K562 (cell line): ENCODE results near the gene MS4A1. TPM values are rescaled to one million over a fixed set of nuclear protein-coding genes. Genes with fewer than 3 reads are reported as not detected.

Experiments used
- ATAC-seq: fragments of 200-7000 bp; cut with Tn5 transposase; 3 replicates; pipeline ENCODE4 v1.9.1; 2020; ENCODE audit warnings: moderate library complexity
- BruUV-seq: library from RNA; stranded (reverse); fragments of 400-500 nt; replicated peaks from 2 replicates; lab custom pipeline; 2021; lab: Mats Ljungman, UMichigan
- CTCF ChIA-PET: fragments of 300-600 bp; formaldehyde crosslinking; extraction: SDS; loops from one replicate; lab custom pipeline; 2021; ENCODE audit warnings: low intra/inter-chr PET ratio; lab: Yijun Ruan, JAX
- POLR2A ChIA-PET: fragments of 300-600, 350-650 bp; sonication (Branson Sonifier 250); formaldehyde crosslinking; extraction: SDS; loops from one replicate; lab custom pipeline; 2021; ENCODE audit warnings: antibody characterized with exemption, inconsistent platforms; lab: Yijun Ruan, JAX
- DNase-seq, 4 experiments: peaks; one replicate each; pipeline versions ENCODE4 v3.0.0 to v3.0.0-alpha.2; 2011 to 2018; ENCODE audit warnings: low spot score in 3 of 4, mixed read lengths in 3 of 4; ENCODE audit errors: extremely low read depth in 1 of 4
- FAIRE-seq: peaks from 2 replicates; lab custom pipeline; 2011; peaks lifted over from hg19 to GRCh38; lab: Jason Lieb, UNC
- H2AFZ ChIP-seq: 2 replicates; pipeline ENCODE4 v1.6.0; 2011; ENCODE audit warnings: low read depth, low read length, control low read depth, inconsistent platforms
- H3K27ac ChIP-seq: fragments of 200-600 bp; 3 replicates; pipeline ENCODE4 v1.8.0; 2011; ENCODE audit warnings: low read depth, mild to moderate bottlenecking, control low read depth, inconsistent platforms, low read length, moderate library complexity, mixed read lengths; ENCODE audit errors: extremely low read depth
- H3K27me3 ChIP-seq, 2 experiments: fragments of 300-600 bp in 1 of 2; 2 replicates in 1 of 2; 3 replicates in 1 of 2; pipeline versions ENCODE4 v1.6.0 to v1.8.0; 2011; ENCODE audit warnings: inconsistent platforms in 2 of 2, low read length in 2 of 2, mild to moderate bottlenecking in 1 of 2, mixed read lengths in 1 of 2, moderate library complexity in 1 of 2; ENCODE audit not compliant: control insufficient read depth in 2 of 2, insufficient read depth in 2 of 2
- H3K36me3 ChIP-seq: fragments of 300-600 bp; 3 replicates; pipeline ENCODE4 v1.8.0; 2011; ENCODE audit warnings: mild to moderate bottlenecking, low read length, inconsistent platforms; ENCODE audit not compliant: control insufficient read depth, insufficient read depth
- H3K4me1 ChIP-seq, 2 experiments: fragments of 200-600 bp in 1 of 2; replicated peaks in 1 of 2; 2 replicates in 1 of 2; 3 replicates in 1 of 2; pipeline versions ENCODE4 v1.5.1 to v1.8.0; 2011; ENCODE audit warnings: inconsistent platforms in 2 of 2, low read length in 2 of 2, mild to moderate bottlenecking in 1 of 2, mixed read lengths in 1 of 2, moderate library complexity in 1 of 2; ENCODE audit not compliant: control insufficient read depth in 2 of 2, insufficient read depth in 2 of 2
- H3K4me2 ChIP-seq: 2 replicates; pipeline ENCODE4 v1.6.1; 2011; ENCODE audit warnings: low read length, control low read depth, inconsistent platforms, mixed read lengths; ENCODE audit not compliant: insufficient read depth
- H3K4me3 ChIP-seq: fragments of 200-600 bp; sonication (generic), shearing (Covaris generic); 2 replicates; pipeline ENCODE4 v1.5.1; 2016; ENCODE audit warnings: control low read depth, inconsistent platforms
- H3K79me2 ChIP-seq: fragments of 200-600 bp; 3 replicates; pipeline ENCODE4 v1.8.0; 2011; ENCODE audit warnings: low read length, inconsistent platforms; ENCODE audit not compliant: control insufficient read depth, insufficient read depth
- H3K9ac ChIP-seq, 2 experiments: 2 replicates each; pipeline versions ENCODE4 v1.6.0 to v1.6.1; 2011; ENCODE audit warnings: low read depth in 2 of 2, low read length in 2 of 2, control low read depth in 1 of 2, inconsistent platforms in 1 of 2, mild to moderate bottlenecking in 1 of 2, mixed read lengths in 1 of 2; ENCODE audit not compliant: insufficient read depth in 1 of 2
- H3K9me1 ChIP-seq: one replicate; pipeline ENCODE4 v1.6.0; 2011; ENCODE audit warnings: inconsistent platforms, mild to moderate bottlenecking, low read length, moderate library complexity; ENCODE audit not compliant: control insufficient read depth, insufficient read depth
- H3K9me3 ChIP-seq: replicated peaks from 2 replicates; pipeline ENCODE4 v1.5.1; 2011; ENCODE audit warnings: low read depth, low read length, inconsistent platforms; ENCODE audit not compliant: control insufficient read depth, insufficient read depth
- H4K20me1 ChIP-seq: replicated peaks from 2 replicates; pipeline ENCODE4 v1.6.1; 2011; ENCODE audit warnings: low read length, inconsistent platforms, mixed read lengths; ENCODE audit not compliant: control insufficient read depth, insufficient read depth
- RFX5 ChIP-seq: IDR thresholded peaks from 2 replicates; pipeline ENCODE4 v1.6.1; 2011; ENCODE audit warnings: low read depth, mild to moderate bottlenecking, improper control_type of control experiment, low read length
- RHOXF2B ChIP-seq: fragments of 250-450 bp; sonication (Bioruptor Pico); conservative IDR thresholded peaks from 2 replicates; pipeline ENCODE4 v1.5.1; 2021
- SIX5 ChIP-seq, 2 experiments: IDR thresholded peaks; 2 replicates each; pipeline ENCODE4 v1.6.1; 2011; ENCODE audit warnings: low read length in 2 of 2, borderline replicate concordance in 1 of 2, low read depth in 1 of 2, mild to moderate bottlenecking in 1 of 2, moderate library complexity in 1 of 2; ENCODE audit not compliant: insufficient read depth in 1 of 2
- TGIF2 ChIP-seq: sonication (generic); formaldehyde crosslinking; IDR thresholded peaks from 2 replicates; pipeline ENCODE4 v1.8.1; 2022; ENCODE audit warnings: mild to moderate bottlenecking, missing genetic modification reagents, moderate library complexity
- WGBS: fragments of 100-300 bp; shearing (Covaris generic); methylation state at CpG from one replicate; pipeline ENCODE4 v1.1.6; 2016; ENCODE audit warnings: low coverage, mixed read lengths; ENCODE audit not compliant: insufficient coverage; ENCODE audit errors: missing lambda C conversion rate; 5-methylcytosine and 5-hydroxymethylcytosine counted together
- in situ Hi-C: fragments of 300-500 bp; cut with MboI; formaldehyde crosslinking; loops from 4 replicates; pipeline ENCODE4 v1.15.0; 2018; ENCODE audit warnings: inconsistent platforms, mixed read lengths
- intact Hi-C: fragments of 100-400 bp; cut with micrococcal nuclease; formaldehyde crosslinking; loops from 2 replicates; pipeline ENCODE4 v1.14.2; 2022
- polyA plus RNA-seq, 8 experiments: library from polyadenylated mRNA; depleted of rRNA in 4 of 8; stranded (reverse) in 5 of 8; unstranded in 3 of 8; fragments of >200 nt; fragmentation: Nextera tagmentation in 2 of 8; fragmentation: Illumina TruSeq in 1 of 8; extraction: Ambion mirVana in 2 of 8; extraction: Trizol in 1 of 8; gene quantifications; 2 replicates each; pipeline versions ENCODE4 v1.2.1 to v1.2.3, GENCODE V29; 2011 to 2014; ENCODE audit warnings: inconsistent platforms in 1 of 8, missing spikeins in 1 of 8
- total RNA-seq, 7 experiments: library from RNA; depleted of rRNA in 6 of 7; stranded (reverse); fragments of >200 nt in 6 of 7; fragmentation: Illumina TruSeq in 2 of 7; extraction: Trizol in 2 of 7; gene quantifications; 2 replicates each; pipeline versions ENCODE4 v1.2.1 to v1.2.3, GENCODE V29; 2011 to 2021; ENCODE audit warnings: low replicate concordance in 1 of 7
- TF ChIP-seq, protein P1 (sequence below): IDR thresholded peaks from 2 replicates; pipeline ENCODE4 v1.6.1; 2014; ENCODE audit warnings: antibody characterized with exemption
- TF ChIP-seq, protein P2 (sequence below), 3 experiments: IDR thresholded peaks in 2 of 3; conservative IDR thresholded peaks in 1 of 3; 2 replicates each; pipeline ENCODE4 v1.5.1; 2011 to 2012; ENCODE audit warnings: low read length in 3 of 3, mild to moderate bottlenecking in 3 of 3, control low read depth in 2 of 3, improper control_type of control experiment in 1 of 3, inconsistent platforms in 1 of 3, low read depth in 1 of 3, mixed read lengths in 1 of 3, moderate library complexity in 1 of 3; ENCODE audit not compliant: insufficient read depth in 2 of 3

The MS4A1 gene
- total and polyA plus RNA-seq, 9 of the 15 experiments (the other 6 are each of a cell fraction or from before 2014, with no cell fraction given), result 0.01 to 0.24 (median 0.03) TPM; not detected in 5

DNA sequence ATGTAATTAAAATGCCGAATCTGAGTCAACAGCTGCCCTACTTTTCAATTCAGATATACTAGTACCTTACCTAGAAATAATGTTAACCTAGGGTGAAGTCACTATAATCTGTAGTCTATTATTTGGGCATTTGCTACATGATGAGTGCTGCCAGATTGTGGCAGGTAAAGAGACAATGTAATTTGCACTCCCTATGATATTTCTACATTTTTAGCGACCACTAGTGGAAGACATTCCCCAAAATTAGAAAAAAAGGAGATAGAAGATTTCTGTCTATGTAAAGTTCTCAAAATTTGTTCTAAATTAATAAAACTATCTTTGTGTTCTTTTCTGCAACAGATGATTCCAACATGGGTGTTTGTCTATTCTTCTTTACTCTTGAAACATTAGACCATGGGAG lies 14.1 kb downstream of the MS4A1 start:
- ChIA-PET CTCF (no interaction called here), POLR2A (no interaction called here)
- Histone ChIP-seq H3K9me1 (no peaks in the 10 kb centered on the region), H3K4me1 (no peaks in the 10 kb centered on the region), H3K36me3 (no peaks in the 10 kb centered on the region), H3K9me3 (no peaks in the 10 kb centered on the region), H2AFZ (no peak overlapping the region), H4K20me1 (no peaks in the 10 kb centered on the region), H3K4me2 (no peak overlapping the region), H3K9ac (no peak overlapping the region), H3K4me3 (no peak overlapping the region), H3K27ac (no peak overlapping the region), H3K27me3 (no peaks in the 10 kb centered on the region), H3K79me2 (no peaks in the 10 kb centered on the region)
- intact Hi-C loops, result no loop called here
- DNase-seq (no peak), FAIRE-seq (no peak), ATAC-seq (no peak)
- 0% methylated on average over 2 of the region's 2 CpGs for WGBS
- no TSS peak for BruUV-seq
- TF ChIP-seq, protein P1, sequence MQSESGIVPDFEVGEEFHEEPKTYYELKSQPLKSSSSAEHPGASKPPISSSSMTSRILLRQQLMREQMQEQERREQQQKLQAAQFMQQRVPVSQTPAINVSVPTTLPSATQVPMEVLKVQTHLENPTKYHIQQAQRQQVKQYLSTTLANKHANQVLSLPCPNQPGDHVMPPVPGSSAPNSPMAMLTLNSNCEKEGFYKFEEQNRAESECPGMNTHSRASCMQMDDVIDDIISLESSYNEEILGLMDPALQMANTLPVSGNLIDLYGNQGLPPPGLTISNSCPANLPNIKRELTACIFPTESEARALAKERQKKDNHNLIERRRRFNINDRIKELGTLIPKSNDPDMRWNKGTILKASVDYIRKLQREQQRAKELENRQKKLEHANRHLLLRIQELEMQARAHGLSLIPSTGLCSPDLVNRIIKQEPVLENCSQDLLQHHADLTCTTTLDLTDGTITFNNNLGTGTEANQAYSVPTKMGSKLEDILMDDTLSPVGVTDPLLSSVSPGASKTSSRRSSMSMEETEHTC, result no peak
- TF ChIP-seq RFX5 (no peak), TGIF2 (CRISPR knock-in tag) (no peak), RHOXF2B (CRISPR knock-in tag) (no peak), SIX5 (IDR thresholded peaks at IDR 0.05; ENCODE audit: borderline replicate concordance in 1 of 2, insufficient read depth in 1 of 2, low read depth in 1 of 2, low read length in 2 of 2) (no peak)
- TF ChIP-seq, protein P2, sequence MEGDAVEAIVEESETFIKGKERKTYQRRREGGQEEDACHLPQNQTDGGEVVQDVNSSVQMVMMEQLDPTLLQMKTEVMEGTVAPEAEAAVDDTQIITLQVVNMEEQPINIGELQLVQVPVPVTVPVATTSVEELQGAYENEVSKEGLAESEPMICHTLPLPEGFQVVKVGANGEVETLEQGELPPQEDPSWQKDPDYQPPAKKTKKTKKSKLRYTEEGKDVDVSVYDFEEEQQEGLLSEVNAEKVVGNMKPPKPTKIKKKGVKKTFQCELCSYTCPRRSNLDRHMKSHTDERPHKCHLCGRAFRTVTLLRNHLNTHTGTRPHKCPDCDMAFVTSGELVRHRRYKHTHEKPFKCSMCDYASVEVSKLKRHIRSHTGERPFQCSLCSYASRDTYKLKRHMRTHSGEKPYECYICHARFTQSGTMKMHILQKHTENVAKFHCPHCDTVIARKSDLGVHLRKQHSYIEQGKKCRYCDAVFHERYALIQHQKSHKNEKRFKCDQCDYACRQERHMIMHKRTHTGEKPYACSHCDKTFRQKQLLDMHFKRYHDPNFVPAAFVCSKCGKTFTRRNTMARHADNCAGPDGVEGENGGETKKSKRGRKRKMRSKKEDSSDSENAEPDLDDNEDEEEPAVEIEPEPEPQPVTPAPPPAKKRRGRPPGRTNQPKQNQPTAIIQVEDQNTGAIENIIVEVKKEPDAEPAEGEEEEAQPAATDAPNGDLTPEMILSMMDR (IDR thresholded peaks at IDR 0.05 in 2 of 3, conservative IDR thresholded peaks at IDR 0.05 in 1 of 3; ENCODE audit: insufficient read depth in 2 of 3, low read depth in 1 of 3, low read length in 3 of 3), result peak in 1 of 3 experiments; percentile 33; a peak in 2 of 6 replicates
- in situ Hi-C loops, result no loop called here
